ENCODE measurements around the gene DUSP6.

Gene DUSP6

DNA sequence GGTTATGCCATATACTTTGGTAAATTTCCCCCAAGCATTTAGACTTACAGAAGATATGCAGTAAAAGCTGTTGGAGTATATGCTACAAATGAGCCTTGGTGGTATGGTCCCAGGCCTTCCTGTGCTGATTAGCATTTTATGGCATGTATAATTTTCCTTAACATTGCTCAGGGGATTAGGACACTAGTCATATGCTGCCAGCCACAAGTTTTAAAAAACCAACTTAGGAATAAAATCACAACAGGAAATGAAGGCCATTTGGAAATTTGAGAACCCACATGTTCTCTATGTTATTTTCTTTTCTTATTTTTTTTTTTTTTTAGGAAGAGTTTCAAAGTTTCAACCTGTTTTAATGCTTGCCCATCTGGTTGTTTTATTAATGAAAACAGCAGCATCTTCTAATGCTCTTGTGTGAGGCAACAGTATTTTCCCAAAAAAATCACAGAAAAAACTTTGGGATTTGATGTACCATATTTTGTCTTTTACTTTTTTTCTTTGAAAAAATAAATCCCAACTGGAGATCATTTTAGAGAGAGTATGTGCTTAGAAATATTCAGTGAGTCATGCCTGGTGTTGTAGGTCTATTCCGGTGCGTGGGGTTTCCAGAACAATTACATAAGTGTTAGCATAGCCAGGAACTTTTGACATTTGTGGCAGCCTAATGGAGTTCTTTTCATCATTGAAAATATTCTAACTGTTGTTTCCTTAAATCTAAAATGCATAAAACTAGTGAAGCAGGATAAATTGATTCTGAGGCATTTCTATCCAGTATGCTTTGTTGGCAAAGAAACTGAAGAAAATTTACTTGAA is 21.7 kb upstream of the DUSP6 start:
- peak in 1 of 2 experiments; percentile 43 for DNase-seq (ENCODE audit: low read depth in 2 of 2)

GRCh38 chr12:89372584-89373370 is 20.5 kb upstream of the DUSP6 start:
- DNase-seq (ENCODE audit: low read depth in 2 of 2): no peak

- no peak for DNase-seq (ENCODE audit: low read depth in 2 of 2)
Measured at GRCh38 chr12:89370850-89371249, 18.5 kb upstream of the DUSP6 start.

GRCh38 chr12:89370421-89370831 is 18.1 kb upstream of the DUSP6 start:
- DNase-seq (ENCODE audit: low read depth in 2 of 2): no peak

GRCh38 chr12:89369166-89369565 is 16.9 kb upstream of the DUSP6 start:
- no peak for DNase-seq (ENCODE audit: low read depth in 2 of 2)

DNA sequence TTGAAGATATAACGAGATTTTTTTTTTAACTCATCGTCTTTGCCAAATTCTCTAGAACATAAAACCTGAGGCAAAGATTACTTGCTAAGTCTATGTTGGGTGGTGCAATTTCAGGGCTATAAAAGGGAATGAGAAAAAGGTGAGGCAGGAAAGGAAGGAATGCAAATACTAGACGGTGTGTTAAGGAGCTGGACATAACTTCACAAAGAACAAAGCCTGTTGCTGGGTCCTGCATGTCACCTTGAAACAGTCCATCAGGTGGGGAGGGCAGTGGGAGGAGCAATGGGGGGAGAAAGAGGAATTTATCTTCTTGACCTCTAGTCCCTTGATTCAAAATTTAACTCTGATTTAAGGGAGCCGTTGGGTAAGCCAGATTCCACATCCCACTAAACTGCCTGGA is 16.1 kb upstream of the DUSP6 start:
- no peak for DNase-seq (ENCODE audit: low read depth in 2 of 2)

DNA sequence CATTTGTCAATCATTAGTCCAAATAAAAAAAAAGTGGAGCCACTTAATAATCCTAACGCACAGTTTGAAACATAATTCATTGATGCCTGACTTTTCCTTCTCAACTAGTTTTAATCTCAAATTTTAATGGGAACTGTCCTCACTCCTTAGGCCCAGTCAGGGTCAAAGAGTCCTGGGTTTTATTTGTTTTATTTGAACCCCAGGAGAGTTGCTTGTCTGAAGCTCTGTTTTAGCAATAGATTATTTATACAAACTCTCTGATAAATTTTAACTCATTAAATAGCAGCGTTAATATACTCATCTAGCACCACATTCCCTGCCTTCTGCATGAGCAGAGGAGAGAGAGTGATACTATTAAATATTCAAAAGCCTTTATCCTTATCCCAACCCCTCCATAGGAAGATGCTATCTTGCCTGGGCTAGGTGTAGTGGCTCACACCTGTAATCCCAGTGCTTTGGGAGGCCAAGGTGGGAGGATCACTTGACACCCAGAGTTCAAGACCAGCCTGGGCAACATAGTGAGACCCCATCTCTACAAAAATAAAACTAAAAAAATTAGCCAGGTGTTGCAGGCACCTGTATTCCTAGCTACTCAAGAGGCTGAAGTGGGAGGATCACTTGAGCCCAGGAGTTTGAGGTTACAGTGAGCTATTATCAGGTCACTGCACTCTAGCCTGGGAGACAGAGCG is 14.5 kb upstream of the DUSP6 start:
- no peak for DNase-seq (ENCODE audit: low read depth in 2 of 2)

DNA sequence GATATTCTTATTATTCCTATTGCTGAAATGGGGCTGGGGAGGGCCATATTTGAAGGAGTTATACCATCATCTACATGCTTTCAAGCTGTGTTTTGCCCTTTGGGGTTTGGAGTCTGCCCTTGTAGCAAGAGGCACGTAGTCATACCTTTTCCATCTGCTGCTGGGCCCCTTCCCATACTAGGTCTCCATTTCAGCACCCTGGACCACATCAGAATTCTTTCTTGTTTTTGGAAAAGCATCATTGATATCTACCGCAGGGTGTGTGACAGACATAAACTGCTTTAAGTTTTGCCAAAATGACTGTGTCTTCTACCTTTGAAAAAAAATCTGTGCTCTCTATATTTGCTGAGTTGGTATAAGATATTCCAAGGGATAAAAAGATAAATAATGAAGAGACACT is 12.3 kb upstream of the DUSP6 start:
- DNase-seq (ENCODE audit: low read depth in 2 of 2): no peak

DNA sequence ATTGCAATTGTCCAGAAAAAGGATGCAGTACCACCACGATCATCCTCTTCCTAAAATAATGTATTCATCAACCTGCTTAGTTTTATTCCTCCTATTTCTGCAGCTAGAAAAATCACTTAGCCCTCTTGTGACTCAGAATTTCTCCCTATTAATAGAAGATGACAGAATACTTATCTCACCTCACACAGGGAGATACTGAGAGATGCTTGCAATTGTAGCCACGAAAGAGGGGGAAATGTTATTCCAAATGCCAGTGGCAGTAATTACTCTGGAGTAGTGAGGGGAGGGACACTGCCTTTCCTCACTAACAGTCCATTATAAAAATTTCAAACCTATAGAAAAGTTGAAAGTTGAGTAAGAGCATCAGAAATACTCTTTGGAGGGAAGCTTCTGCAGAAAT is 11.8 kb upstream of the DUSP6 start:
- DNase-seq (ENCODE audit: low read depth in 2 of 2): no peak

GRCh38 chr12:89363582-89363981 is 11.3 kb upstream of the DUSP6 start:
- DNase-seq (ENCODE audit: low read depth in 2 of 2): no peak

GRCh38 chr12:89363084-89363483 is 10.8 kb upstream of the DUSP6 start:
- no peak for DNase-seq (ENCODE audit: low read depth in 2 of 2)

GRCh38 chr12:89359615-89360014 is 7.3 kb upstream of the DUSP6 start:
- DNase-seq (ENCODE audit: low read depth in 2 of 2): no peak

GRCh38 chr12:89358805-89359204 is 6.5 kb upstream of the DUSP6 start:
- no peak for DNase-seq (ENCODE audit: low read depth in 2 of 2)

DNA sequence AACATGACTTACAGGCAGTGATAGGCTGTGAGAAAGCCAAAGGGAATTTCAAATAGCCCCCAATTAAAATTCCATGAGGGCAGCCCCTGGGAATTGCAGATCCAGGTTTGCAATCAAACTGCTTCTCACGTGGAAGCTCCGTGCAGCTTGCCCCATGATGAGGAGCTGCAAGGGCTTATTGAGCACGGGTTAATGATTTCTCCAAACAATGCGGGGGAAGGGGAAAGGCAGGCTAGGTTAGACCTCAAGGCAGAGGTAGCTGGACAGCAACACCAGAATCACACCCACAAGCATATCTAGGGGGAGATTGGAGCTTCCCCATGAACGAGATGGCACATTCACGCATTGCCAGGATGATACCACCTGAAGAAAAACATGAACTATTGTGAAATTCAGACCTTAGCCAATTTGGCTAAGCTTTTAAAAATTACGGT is 5.0 kb upstream of the DUSP6 start:
- no peak for DNase-seq (ENCODE audit: low read depth in 2 of 2)

- no peak for DNase-seq (ENCODE audit: low read depth in 2 of 2)
Measured at GRCh38 chr12:89356069-89356665, 3.9 kb upstream of the DUSP6 start.

DNA sequence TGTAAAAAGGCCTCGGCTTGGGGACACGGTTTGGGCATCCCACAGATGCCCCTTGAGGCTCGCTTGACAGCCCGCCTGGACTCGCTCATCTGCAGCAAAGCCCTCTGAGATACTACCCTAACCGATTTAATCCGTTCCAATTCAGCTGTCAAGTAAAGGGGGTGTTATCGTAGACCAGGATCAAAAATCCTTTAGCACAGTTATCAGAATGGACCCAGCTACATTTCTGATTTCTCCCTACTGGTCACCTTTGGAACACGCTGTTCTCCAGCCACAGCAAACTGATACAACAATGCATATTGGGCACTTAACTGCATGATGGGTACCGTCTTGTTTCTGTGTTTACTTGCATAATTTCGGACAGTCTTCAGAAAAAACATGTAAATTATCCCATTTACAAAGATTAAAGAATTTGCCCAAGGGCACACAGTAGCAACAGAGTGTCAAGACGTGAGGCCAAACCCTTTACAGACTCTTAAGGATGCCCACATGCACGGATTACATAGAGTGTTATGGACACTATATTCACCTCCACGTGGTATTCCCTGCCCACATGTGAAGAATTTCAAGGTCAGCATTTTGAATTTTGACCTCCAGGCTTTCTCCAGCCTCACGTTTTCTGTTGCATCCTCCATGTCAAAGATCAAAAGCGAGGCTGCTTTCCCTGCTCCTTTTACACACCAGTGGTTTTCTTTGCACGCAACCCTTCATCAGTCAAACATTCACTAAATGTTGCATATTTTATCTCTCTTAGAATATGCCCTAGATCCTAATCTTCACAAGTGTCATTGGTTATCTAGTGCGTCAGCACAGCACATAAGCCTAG is 3.2 kb upstream of the DUSP6 start:
- DNase-seq (ENCODE audit: low read depth in 2 of 2): no peak

- no peak for DNase-seq (ENCODE audit: low read depth in 2 of 2)
Measured at GRCh38 chr12:89354612-89355067, 2.3 kb upstream of the DUSP6 start.

- DNase-seq (ENCODE audit: low read depth in 2 of 2): no peak
Measured at GRCh38 chr12:89353823-89354611, 1.7 kb upstream of the DUSP6 start.

DNA sequence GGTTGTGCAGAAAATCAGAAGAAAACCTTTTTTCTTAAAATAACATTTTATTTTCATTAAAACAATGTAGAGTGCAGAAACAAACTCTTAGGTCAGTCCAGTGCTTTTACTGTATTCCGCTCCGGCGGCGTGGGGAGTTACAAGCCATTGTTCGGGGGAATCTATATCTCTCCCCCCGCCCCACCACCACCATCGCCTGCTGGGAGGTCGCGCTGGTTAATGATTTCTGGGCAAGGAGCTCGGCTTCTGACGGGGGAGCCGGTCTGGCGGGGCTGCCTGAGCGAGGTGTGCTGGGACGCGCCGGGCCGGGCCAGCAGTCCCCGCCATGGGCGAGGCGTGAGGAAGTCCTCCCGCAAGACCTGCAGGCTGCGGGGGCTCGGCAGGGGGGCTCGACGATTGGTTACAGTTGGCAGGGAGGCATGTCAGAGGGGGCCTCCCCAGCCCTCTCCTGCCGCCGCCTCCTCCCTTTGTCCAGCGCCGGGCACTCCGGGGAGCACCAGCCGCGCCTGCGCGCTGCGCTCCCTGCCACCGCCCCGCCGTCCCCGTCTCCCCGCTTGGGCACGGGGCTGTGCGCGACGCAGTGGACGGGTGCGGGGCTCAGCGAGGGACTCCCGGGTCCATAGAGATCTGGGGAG is 1.0 kb upstream of the DUSP6 start:
- no peak for DNase-seq (ENCODE audit: low read depth in 2 of 2)

- no peak for DNase-seq (ENCODE audit: low read depth in 2 of 2)
Measured at GRCh38 chr12:89352242-89352491, 134 bp downstream of the DUSP6 start.
